K562 (cell line): Measurements from ENCODE around the gene PTGR2. TPM values are rescaled to one million over a fixed set of nuclear protein-coding genes. Genes with fewer than 3 reads are reported as not detected.

Source experiments
- COPS2 ChIP-seq: fragments of 450-650 bp; conservative IDR thresholded peaks from 2 replicates; pipeline ENCODE4 v1.6.1; 2016; ENCODE audit warnings: mild to moderate bottlenecking, moderate library complexity
- ELF1 ChIP-seq: fragments of 200-800 bp; sonication (Bioruptor generic); IDR thresholded peaks from 2 replicates; pipeline ENCODE4 v1.6.1; 2016; ENCODE audit warnings: missing genetic modification characterization, missing compliant biosample characterization
- ELF2 ChIP-seq: fragments of 250-450 bp; sonication (Bioruptor Pico); IDR thresholded peaks from 2 replicates; pipeline ENCODE4 v1.5.0; 2021; ENCODE audit warnings: mild to moderate bottlenecking
- EZH2 ChIP-seq: IDR thresholded peaks from 2 replicates; pipeline ENCODE4 v1.6.1; 2012; ENCODE audit warnings: low read depth, mild to moderate bottlenecking, inconsistent platforms, low read length, borderline replicate concordance
- JUN ChIP-seq, 2 experiments: sonication (generic) in 1 of 2; formaldehyde crosslinking in 1 of 2; IDR thresholded peaks; 2 replicates each; pipeline versions ENCODE4 v1.6.1 to v1.8.0; 2012 to 2022; ENCODE audit warnings: borderline replicate concordance in 2 of 2, mild to moderate bottlenecking in 2 of 2, improper control_type of control experiment in 1 of 2, low read depth in 1 of 2, low read length in 1 of 2, missing genetic modification reagents in 1 of 2
- MITF ChIP-seq: IDR thresholded peaks from 2 replicates; pipeline ENCODE4 v1.6.1; 2014; ENCODE audit warnings: antibody characterized with exemption
- NFE2 ChIP-seq: IDR thresholded peaks from 2 replicates; pipeline ENCODE4 v1.6.1; 2014; ENCODE audit warnings: antibody characterized with exemption, low read depth
- PHB2 ChIP-seq: fragments of 450-650 bp; IDR thresholded peaks from 2 replicates; pipeline ENCODE4 v1.6.1; 2017; ENCODE audit warnings: low read depth
- RBFOX2 ChIP-seq: fragments of 200-400 bp; formaldehyde crosslinking; IDR thresholded peaks from 2 replicates; pipeline ENCODE4 v1.6.1; 2017; ENCODE audit warnings: low read depth, mild to moderate bottlenecking, low read length, moderate library complexity
- RBM14 ChIP-seq: fragments of 200-400 bp; formaldehyde crosslinking; IDR thresholded peaks from 2 replicates; pipeline ENCODE4 v1.6.1; 2018; ENCODE audit warnings: low read depth, mild to moderate bottlenecking, low read length, moderate library complexity, borderline replicate concordance; ENCODE audit not compliant: insufficient read depth
- SMAD3 ChIP-seq: fragments of 450-650 bp; formaldehyde crosslinking; conservative IDR thresholded peaks from 2 replicates; pipeline ENCODE4 v1.4.0; 2020; ENCODE audit warnings: mild to moderate bottlenecking
- TAF1 ChIP-seq: IDR thresholded peaks from 2 replicates; pipeline ENCODE4 v1.6.1; 2011; ENCODE audit warnings: mild to moderate bottlenecking, low read length, moderate library complexity; ENCODE audit not compliant: insufficient read depth, control insufficient read depth, severe bottlenecking; ENCODE audit errors: extremely low read depth
- TAF9B ChIP-seq: fragments of 450-650 bp; IDR thresholded peaks from 2 replicates; pipeline ENCODE4 v1.6.1; 2018; ENCODE audit warnings: mild to moderate bottlenecking; ENCODE audit not compliant: partially characterized antibody
- VEZF1 ChIP-seq: fragments of 200-800 bp; sonication (Bioruptor generic); IDR thresholded peaks from 2 replicates; pipeline ENCODE4 v1.6.1; 2017; ENCODE audit warnings: missing genetic modification characterization, missing compliant biosample characterization
- YY1 ChIP-seq, 3 experiments: IDR thresholded peaks; 2 replicates each; pipeline ENCODE4 v1.6.1; 2011; ENCODE audit warnings: low read length in 2 of 3, mild to moderate bottlenecking in 2 of 3, moderate library complexity in 2 of 3, borderline replicate concordance in 1 of 3, control low read depth in 1 of 3, low read depth in 1 of 3; ENCODE audit not compliant: insufficient read depth in 3 of 3, insufficient replicate concordance in 2 of 3, control insufficient read depth in 1 of 3, insufficient read length in 1 of 3; ENCODE audit errors: extremely low read depth in 1 of 3
- ZNF140 ChIP-seq: fragments of 250-450 bp; sonication (Bioruptor Pico); IDR thresholded peaks from 2 replicates; pipeline ENCODE4 v1.8.0; 2021; ENCODE audit warnings: moderate library complexity, mild to moderate bottlenecking, inconsistent platforms
- ZNF507 ChIP-seq: conservative IDR thresholded peaks from 2 replicates; pipeline ENCODE4 v1.6.1; 2017; ENCODE audit warnings: missing genetic modification characterization, missing compliant biosample characterization
- ZNF609 ChIP-seq: sonication (generic); formaldehyde crosslinking; IDR thresholded peaks from 2 replicates; pipeline ENCODE4 v1.8.1; 2023; ENCODE audit warnings: missing genetic modification reagents, mild to moderate bottlenecking, borderline replicate concordance
- polyA plus RNA-seq, 8 experiments: library from polyadenylated mRNA; depleted of rRNA in 4 of 8; stranded (reverse) in 5 of 8; unstranded in 3 of 8; fragments of >200 nt; fragmentation: Nextera tagmentation in 2 of 8; fragmentation: Illumina TruSeq in 1 of 8; extraction: Ambion mirVana in 2 of 8; extraction: Trizol in 1 of 8; gene quantifications; 2 replicates each; pipeline versions ENCODE4 v1.2.1 to v1.2.3, GENCODE V29; 2011 to 2014; ENCODE audit warnings: inconsistent platforms in 1 of 8, missing spikeins in 1 of 8
- total RNA-seq, 7 experiments: library from RNA; depleted of rRNA in 6 of 7; stranded (reverse); fragments of >200 nt in 6 of 7; fragmentation: Illumina TruSeq in 2 of 7; extraction: Trizol in 2 of 7; gene quantifications; 2 replicates each; pipeline versions ENCODE4 v1.2.1 to v1.2.3, GENCODE V29; 2011 to 2021; ENCODE audit warnings: low replicate concordance in 1 of 7

The PTGR2 gene
- total and polyA plus RNA-seq, 9 of the 15 experiments (the other 6 are each of a cell fraction or from before 2014, with no cell fraction given) = 7.4 to 23.0 (median 13.0) TPM

DNA sequence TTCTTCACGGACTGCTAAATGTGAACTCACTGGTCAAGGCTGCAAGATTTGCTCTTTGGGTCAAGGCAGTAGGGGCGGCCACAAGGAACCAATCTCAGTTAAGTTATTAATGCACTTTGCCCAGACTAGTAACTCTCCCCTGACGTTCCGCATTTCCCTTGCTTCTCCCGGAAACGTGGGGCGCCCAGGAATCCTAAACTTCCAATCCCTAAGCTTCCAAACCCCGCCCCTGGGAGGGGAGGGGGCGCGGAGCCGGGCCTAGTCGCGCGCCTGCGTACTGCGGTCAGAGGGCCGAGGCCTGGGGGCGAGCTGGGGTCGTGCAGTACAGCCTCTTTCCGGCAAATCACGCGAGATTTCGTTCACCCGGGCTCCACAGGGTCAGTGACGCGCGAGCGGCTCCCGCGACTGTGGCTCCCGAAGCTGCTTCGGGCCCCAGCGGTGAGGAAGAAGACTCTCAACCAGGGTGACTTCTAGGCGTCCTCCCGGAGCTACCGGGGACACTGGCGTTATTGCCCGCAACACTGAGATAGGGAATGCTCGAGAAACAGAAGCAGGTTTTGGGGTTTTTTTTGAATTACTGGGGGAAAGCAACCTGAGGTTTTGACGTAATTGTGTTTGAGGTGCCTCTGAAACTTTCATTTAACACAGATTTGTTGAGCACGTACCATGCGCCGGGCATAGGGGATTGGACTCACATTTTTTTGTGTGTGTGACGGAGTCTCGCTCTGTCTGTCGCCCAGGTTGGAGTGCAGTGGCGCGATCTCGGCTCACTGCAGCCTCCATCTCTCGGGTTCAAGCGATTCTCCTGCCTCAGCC, at the start of gene PTGR2 (continued):
- TF ChIP-seq YY1 (IDR thresholded peaks at IDR 0.05; ENCODE audit: borderline replicate concordance in 1 of 3, control insufficient read depth in 1 of 3, extremely low read depth in 1 of 3, insufficient read depth in 3 of 3, insufficient read length in 1 of 3, insufficient replicate concordance in 2 of 3, low read depth in 1 of 3, low read length in 2 of 3) (peak in 2 of 3 experiments; percentile 42 to 54), TAF9B (peak; percentile 53), ZNF140 (CRISPR knock-in tag) (no peak), ELF1 (peak; percentile 44; the same call in 1 of the 2 replicates), EZH2 (no peak), MITF (no peak), PHB2 (no peak), ELF2 (CRISPR knock-in tag) (0 out of 2 replicates have a peak, but pooled peaks have one; percentile 24), SMAD3 (CRISPR knock-in tag) (no peak), COPS2 (no peak), NFE2 (no peak), RBFOX2 (peak; percentile 89), JUN (IDR thresholded peaks at IDR 0.05; ENCODE audit: borderline replicate concordance, low read depth, low read length) (no peak), JUN (CRISPR knock-in tag; IDR thresholded peaks at IDR 0.05; ENCODE audit: borderline replicate concordance) (peak; percentile 70; the same call in 1 of the 2 replicates), ZNF507 (tag) (no peak), RBM14 (no peak), TAF1 (peak; percentile 67), VEZF1 (CRISPR knock-in tag) (peak; percentile 82), ZNF609 (CRISPR knock-in tag) (no peak)
